Stimulated activated naive CD4-positive, alpha-beta T cell (primary cell): ENCODE results near the gene HLA-DPB1.
"Not testable (repeated sequence)": the region's sequence is repeated elsewhere in the genome, so short reads cannot be mapped to it uniquely, and the experiment has no call there.

ENCODE experiments used
- DNase-seq, 6 experiments: peaks; one replicate each; lab custom pipeline; 2025; lab: John Stamatoyannopoulos, UW

The HLA-DPB1 gene

GRCh38 chr6:33075568-33076405 is at the start of gene HLA-DPB1:
Gene HLA-DPB1, plus strand, starts transcription at chr6:33075990. Its CDS starts 52 bp downstream, at chr6:33076042.
- peak in 5 of 6 experiments; percentile 7 to 70 (median 59) for DNase-seq

- DNase-seq = no peak
These were observed 47.5 kb upstream of the HLA-DPB1 start for GRCh38 chr6:33028220-33028849.

GRCh38 chr6:33029328-33030184 is 46.2 kb upstream of the HLA-DPB1 start:
- no peak for DNase-seq

- DNase-seq = no peak
These were observed 45.5 kb upstream of the HLA-DPB1 start for GRCh38 chr6:33030245-33030644.

GRCh38 chr6:33034554-33034953 is 41.2 kb upstream of the HLA-DPB1 start:
- DNase-seq = no peak

GRCh38 chr6:33036535-33036934 is 39.3 kb upstream of the HLA-DPB1 start:
- no peak for DNase-seq

- no peak for DNase-seq
These were observed 35.6 kb upstream of the HLA-DPB1 start for GRCh38 chr6:33040157-33040556.

- no peak for DNase-seq
These were observed 26.3 kb upstream of the HLA-DPB1 start for GRCh38 chr6:33049323-33050013.

GRCh38 chr6:33050014-33050810 is 25.6 kb upstream of the HLA-DPB1 start:
- no peak for DNase-seq

- DNase-seq = no peak
These were observed 23.2 kb upstream of the HLA-DPB1 start for GRCh38 chr6:33052627-33053026.

GRCh38 chr6:33053230-33053629 is 22.6 kb upstream of the HLA-DPB1 start:
- DNase-seq = no peak

- no peak for DNase-seq
These were observed 18.3 kb upstream of the HLA-DPB1 start for GRCh38 chr6:33057222-33058150.

GRCh38 chr6:33061987-33062386 is 13.8 kb upstream of the HLA-DPB1 start:
- no peak for DNase-seq

GRCh38 chr6:33063435-33063834 is 12.4 kb upstream of the HLA-DPB1 start:
- not testable (repeated sequence) for DNase-seq

- no peak for DNase-seq
These were observed 11.1 kb upstream of the HLA-DPB1 start for GRCh38 chr6:33064723-33065122.

GRCh38 chr6:33065312-33065711 is 10.5 kb upstream of the HLA-DPB1 start:
- DNase-seq = no peak

- DNase-seq = no peak
These were observed 8.8 kb upstream of the HLA-DPB1 start for GRCh38 chr6:33066917-33067521.

- DNase-seq = no peak
These were observed 6.6 kb upstream of the HLA-DPB1 start for GRCh38 chr6:33069021-33069738.

- DNase-seq = no peak
These were observed 4.9 kb upstream of the HLA-DPB1 start for GRCh38 chr6:33070909-33071308.
